Measurements from ENCODE around the gene EPHA4. TPM values are rescaled to one million over a fixed set of nuclear protein-coding genes. Genes with fewer than 3 reads are reported as not detected.

EPHA4 gene
- total and polyA plus RNA-seq, 2 donors (not counting 1 experiment from before 2014, with no cell fraction given): 10.7 to 54.9 TPM

DNA sequence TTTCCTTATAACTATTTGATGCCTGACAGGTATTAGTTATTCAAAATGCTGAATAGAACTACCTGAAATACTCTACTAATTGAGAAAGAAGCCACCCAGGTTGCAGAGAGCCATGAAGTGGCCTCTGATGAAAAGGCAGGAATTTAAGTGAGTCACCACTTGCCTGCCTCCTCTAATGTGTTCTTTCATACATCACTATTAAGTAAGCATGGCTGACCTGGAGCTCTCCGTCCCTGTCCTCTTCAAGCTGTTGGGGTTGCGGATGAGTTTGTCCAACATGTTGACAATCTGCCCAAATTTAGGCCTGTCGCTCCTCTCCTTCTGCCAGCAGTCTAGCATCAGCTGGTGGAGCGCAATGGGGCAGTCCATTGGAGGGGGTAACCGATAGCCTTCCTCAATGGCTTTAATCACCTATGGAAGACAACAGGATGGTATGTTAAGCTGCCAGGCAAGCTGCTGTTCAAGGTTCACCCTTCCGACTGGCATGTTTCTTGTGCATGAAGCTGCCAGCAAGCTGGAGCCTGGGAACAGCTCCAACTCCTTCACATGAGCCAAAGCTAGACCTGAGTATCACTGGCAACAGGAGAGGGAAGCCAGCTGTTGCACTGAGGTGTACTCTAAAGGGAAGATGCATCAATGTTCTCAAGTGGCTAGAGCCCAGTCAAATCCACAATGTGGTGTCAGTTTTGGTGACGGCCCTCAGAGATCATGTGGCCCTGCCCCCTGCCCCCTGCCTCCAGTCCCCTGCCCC lies 142.2 kb downstream of the EPHA4 start:
- Mint-ChIP-seq H3K4me1 (peaks cover 2% of the 10 kb centered on the region), H3K9me3 (ENCODE audit: insufficient read depth) (no peaks in the 10 kb centered on the region), H3K4me3 (no peak overlapping the region), H3K27me3 (no peaks in the 10 kb centered on the region), H3K27ac (no peak overlapping the region)
- Histone ChIP-seq H3K9ac (ENCODE audit: low read length) (no peak overlapping the region), H3K4me3 (ENCODE audit: control extremely low read depth in 1 of 5, extremely low read depth in 1 of 5, insufficient read depth in 1 of 5, low read depth in 2 of 5, low read length in 4 of 5) (no peak overlapping the region), H3K36me3 (replicated peaks in 1 of 2; ENCODE audit: control extremely low read depth in 1 of 2, control insufficient read depth in 1 of 2, extremely low read depth in 1 of 2, insufficient read depth in 2 of 2, low read length in 1 of 2) (peaks cover 0 to 2% of the 10 kb centered on the region in 2 experiments), H3K79me2 (ENCODE audit: control insufficient read depth, insufficient read depth, low read length) (no peaks in the 10 kb centered on the region), H2AFZ (ENCODE audit: insufficient read depth, low read depth, low read length, poor library complexity, severe bottlenecking) (no peak overlapping the region), H3K4me1 (ENCODE audit: control insufficient read depth in 2 of 2, insufficient read depth in 2 of 2, low read length in 2 of 2) (no peaks in the 10 kb centered on the region), H3K27me3 (replicated peaks in 1 of 4; ENCODE audit: control extremely low read depth in 1 of 4, control insufficient read depth in 3 of 4, insufficient read depth in 4 of 4, low read length in 3 of 4) (no peaks in the 10 kb centered on the region), H4K20me1 (ENCODE audit: control insufficient read depth, insufficient read depth, low read length, poor library complexity, severe bottlenecking) (no peaks in the 10 kb centered on the region), H3K27ac (ENCODE audit: low read length in 2 of 2) (no peak overlapping the region), H3K9me3 (ENCODE audit: control extremely low read depth in 1 of 3, control insufficient read depth in 2 of 3, insufficient read depth in 1 of 3, low read length in 2 of 3) (no peaks in the 10 kb centered on the region), H3K4me2 (replicated peaks; ENCODE audit: low read depth, low read length, poor library complexity, severe bottlenecking) (no peak overlapping the region)
- TF ChIP-seq, protein P1, sequence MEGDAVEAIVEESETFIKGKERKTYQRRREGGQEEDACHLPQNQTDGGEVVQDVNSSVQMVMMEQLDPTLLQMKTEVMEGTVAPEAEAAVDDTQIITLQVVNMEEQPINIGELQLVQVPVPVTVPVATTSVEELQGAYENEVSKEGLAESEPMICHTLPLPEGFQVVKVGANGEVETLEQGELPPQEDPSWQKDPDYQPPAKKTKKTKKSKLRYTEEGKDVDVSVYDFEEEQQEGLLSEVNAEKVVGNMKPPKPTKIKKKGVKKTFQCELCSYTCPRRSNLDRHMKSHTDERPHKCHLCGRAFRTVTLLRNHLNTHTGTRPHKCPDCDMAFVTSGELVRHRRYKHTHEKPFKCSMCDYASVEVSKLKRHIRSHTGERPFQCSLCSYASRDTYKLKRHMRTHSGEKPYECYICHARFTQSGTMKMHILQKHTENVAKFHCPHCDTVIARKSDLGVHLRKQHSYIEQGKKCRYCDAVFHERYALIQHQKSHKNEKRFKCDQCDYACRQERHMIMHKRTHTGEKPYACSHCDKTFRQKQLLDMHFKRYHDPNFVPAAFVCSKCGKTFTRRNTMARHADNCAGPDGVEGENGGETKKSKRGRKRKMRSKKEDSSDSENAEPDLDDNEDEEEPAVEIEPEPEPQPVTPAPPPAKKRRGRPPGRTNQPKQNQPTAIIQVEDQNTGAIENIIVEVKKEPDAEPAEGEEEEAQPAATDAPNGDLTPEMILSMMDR (IDR thresholded peaks at IDR 0.05): no peak
- no peak for TF ChIP-seq EZH2 (IDR thresholded peaks at IDR 0.05; ENCODE audit: borderline replicate concordance, insufficient read depth, low read depth, low read length, poor library complexity, severe bottlenecking)
- CTCF ChIA-PET: no interaction called here
- no peak for ATAC-seq (ENCODE audit: low read depth)
- 98% methylated on average over 5 of the region's 7 CpGs for WGBS (ENCODE audit: insufficient coverage)
- POLR2A ChIA-PET: no interaction called here
- intact Hi-C loops (cut with micrococcal nuclease): no loop called here
- no peak for DNase-seq

DNA sequence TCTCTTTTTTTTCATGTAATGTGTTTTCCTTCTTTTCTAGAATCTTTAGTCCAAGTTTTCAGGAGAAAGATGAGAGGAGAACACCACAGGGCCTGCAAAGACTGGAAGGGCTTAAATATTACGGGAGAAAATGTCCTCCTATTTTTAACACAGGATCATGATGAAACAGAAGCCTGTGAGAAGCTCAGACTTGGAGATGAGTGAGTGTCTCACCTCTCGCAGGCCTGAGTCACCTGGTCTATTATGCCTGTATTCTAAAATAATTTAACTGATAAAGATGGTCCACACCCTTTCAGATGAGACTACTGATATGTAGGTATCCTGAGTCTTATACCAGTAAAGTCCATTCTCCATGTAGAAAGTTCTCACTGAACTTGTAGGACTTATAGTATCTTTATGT lies 143.2 kb downstream of the EPHA4 start:
- Histone ChIP-seq H3K27me3 (replicated peaks in 1 of 4; ENCODE audit: control extremely low read depth in 1 of 4, control insufficient read depth in 3 of 4, insufficient read depth in 4 of 4, low read length in 3 of 4) (no peaks in the 10 kb centered on the region), H3K9ac (ENCODE audit: low read length) (no peak overlapping the region), H3K4me3 (ENCODE audit: control extremely low read depth in 1 of 5, extremely low read depth in 1 of 5, insufficient read depth in 1 of 5, low read depth in 2 of 5, low read length in 4 of 5) (no peak overlapping the region), H3K27ac (ENCODE audit: low read length in 2 of 2) (no peak overlapping the region), H3K79me2 (ENCODE audit: control insufficient read depth, insufficient read depth, low read length) (no peaks in the 10 kb centered on the region), H4K20me1 (ENCODE audit: control insufficient read depth, insufficient read depth, low read length, poor library complexity, severe bottlenecking) (no peaks in the 10 kb centered on the region), H3K36me3 (replicated peaks in 1 of 2; ENCODE audit: control extremely low read depth in 1 of 2, control insufficient read depth in 1 of 2, extremely low read depth in 1 of 2, insufficient read depth in 2 of 2, low read length in 1 of 2) (peaks cover 0 to 2% of the 10 kb centered on the region in 2 experiments), H3K4me1 (ENCODE audit: control insufficient read depth in 2 of 2, insufficient read depth in 2 of 2, low read length in 2 of 2) (no peaks in the 10 kb centered on the region), H3K4me2 (replicated peaks; ENCODE audit: low read depth, low read length, poor library complexity, severe bottlenecking) (no peak overlapping the region), H3K9me3 (ENCODE audit: control extremely low read depth in 1 of 3, control insufficient read depth in 2 of 3, insufficient read depth in 1 of 3, low read length in 2 of 3) (no peaks in the 10 kb centered on the region), H2AFZ (ENCODE audit: insufficient read depth, low read depth, low read length, poor library complexity, severe bottlenecking) (no peak overlapping the region)
- WGBS (ENCODE audit: insufficient coverage): 100% methylated on average over 1 of the region's 2 CpGs
- H3K4me1 Mint-ChIP-seq: peaks cover 2% of the 10 kb centered on the region
- no peak overlapping the region for H3K4me3 Mint-ChIP-seq
- ChIA-PET CTCF (interaction anchor here (1.1 kb wide), 1 partner anchor 14 kb away, joined by 3 read pairs; no protein-coding TSS in a partner anchor), POLR2A (no interaction called here)
- H3K9me3 Mint-ChIP-seq (ENCODE audit: insufficient read depth): no peaks in the 10 kb centered on the region
- no peak overlapping the region for H3K27ac Mint-ChIP-seq
- intact Hi-C loops (cut with micrococcal nuclease): no loop called here
- TF ChIP-seq, protein P1 (IDR thresholded peaks at IDR 0.05): no peak
- TF ChIP-seq EZH2 (IDR thresholded peaks at IDR 0.05; ENCODE audit: borderline replicate concordance, insufficient read depth, low read depth, low read length, poor library complexity, severe bottlenecking): no peak
- no peaks in the 10 kb centered on the region for H3K27me3 Mint-ChIP-seq
- DNase-seq (no peak), ATAC-seq (ENCODE audit: low read depth) (no peak)
